GM21390 (cell line): Measurements from ENCODE around the gene ARHGAP4.

Source experiments
- ATAC-seq: cut with Tn5 transposase; IDR thresholded peaks from one replicate; pipeline ENCODE4 v1.9.1; 2021; ENCODE audit not compliant: unreplicated experiment

ARHGAP4 gene

GRCh38 chrX:153883163-153883843 is 42.8 kb downstream of the ARHGAP4 start:
- ATAC-seq: no peak

- no peak for ATAC-seq
Observed at GRCh38 chrX:153882557-153882956, 43.5 kb downstream of the ARHGAP4 start.

- no peak for ATAC-seq
Observed at GRCh38 chrX:153882086-153882498, 44.0 kb downstream of the ARHGAP4 start.

GRCh38 chrX:153881281-153881680 is 44.8 kb downstream of the ARHGAP4 start:
- ATAC-seq: no peak

GRCh38 chrX:153880440-153880815 is 45.6 kb downstream of the ARHGAP4 start:
- ATAC-seq: no peak

GRCh38 chrX:153879741-153880439 is 46.2 kb downstream of the ARHGAP4 start:
- no peak for ATAC-seq

- no peak for ATAC-seq
Observed at GRCh38 chrX:153878969-153879653, 47.0 kb downstream of the ARHGAP4 start.

GRCh38 chrX:153878345-153878744 is 47.7 kb downstream of the ARHGAP4 start:
- no peak for ATAC-seq

- ATAC-seq: no peak
Observed at GRCh38 chrX:153877571-153878261, 48.3 kb downstream of the ARHGAP4 start.

- ATAC-seq: no peak
Observed at GRCh38 chrX:153876112-153876491, 50.0 kb downstream of the ARHGAP4 start.

- no peak for ATAC-seq
Observed at GRCh38 chrX:153875391-153876111, 50.5 kb downstream of the ARHGAP4 start.

- no peak for ATAC-seq
Observed at GRCh38 chrX:153874366-153875125, 51.5 kb downstream of the ARHGAP4 start.

- ATAC-seq: no peak
Observed at GRCh38 chrX:153874085-153874365, 52.0 kb downstream of the ARHGAP4 start.

- no peak for ATAC-seq
Observed at GRCh38 chrX:153873282-153874084, 52.6 kb downstream of the ARHGAP4 start.

GRCh38 chrX:153871946-153872878 is 53.9 kb downstream of the ARHGAP4 start:
- ATAC-seq: no peak

- no peak for ATAC-seq
Observed at GRCh38 chrX:153871451-153871850, 54.6 kb downstream of the ARHGAP4 start.

GRCh38 chrX:153870791-153871360 is 55.2 kb downstream of the ARHGAP4 start:
- ATAC-seq: no peak

- no peak for ATAC-seq
Observed at GRCh38 chrX:153870288-153870690, 55.8 kb downstream of the ARHGAP4 start.
